Duodenal mucosa (tissue), 2 donors: Measurements from ENCODE around the gene PHF20.
"Not testable (repeated sequence)": the region's sequence is repeated elsewhere in the genome, so short reads cannot be mapped to it uniquely, and the experiment has no call there.

Source experiments
- H3K27ac ChIP-seq: one replicate; pipeline ENCODE4 v1.7.0; 2013; ENCODE audit warnings: low read depth, low read length
- H3K27me3 ChIP-seq, 2 donors: one replicate each; pipeline ENCODE4 v1.7.0; 2013; ENCODE audit warnings: low read length in 2 of 2, control low read depth in 1 of 2; ENCODE audit not compliant: insufficient read depth in 2 of 2, control insufficient read depth in 1 of 2
- H3K36me3 ChIP-seq, 2 donors: one replicate each; pipeline ENCODE4 v1.7.0; 2013; ENCODE audit warnings: low read length in 2 of 2, control low read depth in 1 of 2; ENCODE audit not compliant: insufficient read depth in 2 of 2, control insufficient read depth in 1 of 2
- H3K4me1 ChIP-seq, 2 donors: one replicate each; pipeline ENCODE4 v1.7.0; 2013; ENCODE audit warnings: low read length in 2 of 2, control low read depth in 1 of 2; ENCODE audit not compliant: insufficient read depth in 2 of 2, control insufficient read depth in 1 of 2
- H3K4me3 ChIP-seq, 2 donors: one replicate each; pipeline ENCODE4 v1.7.0; 2013; ENCODE audit warnings: low read length in 2 of 2, low read depth in 1 of 2
- H3K9ac ChIP-seq, 2 donors: one replicate each; pipeline ENCODE4 v1.7.0; 2013; ENCODE audit warnings: low read length in 2 of 2, low read depth in 1 of 2
- H3K9me3 ChIP-seq, 2 donors: one replicate each; pipeline ENCODE4 v1.7.0; 2013; ENCODE audit warnings: low read length in 2 of 2, control low read depth in 1 of 2; ENCODE audit not compliant: control insufficient read depth in 1 of 2

The PHF20 gene

GRCh38 chr20:35895516-35895915 lies 123.7 kb downstream of the PHF20 start:
- H3K4me1 ChIP-seq, H3K9ac ChIP-seq, H3K27me3 ChIP-seq, H3K27ac ChIP-seq, H3K9me3 ChIP-seq, H3K4me3 ChIP-seq: not testable (repeated sequence)
- H3K36me3 ChIP-seq: peaks cover 0 to 10% of the 10 kb centered on the region in 2 donors

- no peak overlapping the region for H3K4me3 ChIP-seq
- H3K36me3 ChIP-seq: peaks cover 0 to 12% of the 10 kb centered on the region in 2 donors
- H3K27ac ChIP-seq: no peak overlapping the region
- no peak overlapping the region for H3K9ac ChIP-seq
- H3K4me1 ChIP-seq: peaks cover 0 to 2% of the 10 kb centered on the region in 2 donors
- H3K27me3 ChIP-seq: no peaks in the 10 kb centered on the region
- H3K9me3 ChIP-seq: no peaks in the 10 kb centered on the region
Measured at GRCh38 chr20:35899064-35899463, 127.2 kb downstream of the PHF20 start.

GRCh38 chr20:35901230-35901629 lies 129.4 kb downstream of the PHF20 start:
- not testable (repeated sequence) for H3K9me3 ChIP-seq, H3K4me3 ChIP-seq, H3K27me3 ChIP-seq, H3K27ac ChIP-seq, H3K4me1 ChIP-seq, H3K9ac ChIP-seq
- peaks cover 0 to 17% of the 10 kb centered on the region in 2 donors for H3K36me3 ChIP-seq

DNA sequence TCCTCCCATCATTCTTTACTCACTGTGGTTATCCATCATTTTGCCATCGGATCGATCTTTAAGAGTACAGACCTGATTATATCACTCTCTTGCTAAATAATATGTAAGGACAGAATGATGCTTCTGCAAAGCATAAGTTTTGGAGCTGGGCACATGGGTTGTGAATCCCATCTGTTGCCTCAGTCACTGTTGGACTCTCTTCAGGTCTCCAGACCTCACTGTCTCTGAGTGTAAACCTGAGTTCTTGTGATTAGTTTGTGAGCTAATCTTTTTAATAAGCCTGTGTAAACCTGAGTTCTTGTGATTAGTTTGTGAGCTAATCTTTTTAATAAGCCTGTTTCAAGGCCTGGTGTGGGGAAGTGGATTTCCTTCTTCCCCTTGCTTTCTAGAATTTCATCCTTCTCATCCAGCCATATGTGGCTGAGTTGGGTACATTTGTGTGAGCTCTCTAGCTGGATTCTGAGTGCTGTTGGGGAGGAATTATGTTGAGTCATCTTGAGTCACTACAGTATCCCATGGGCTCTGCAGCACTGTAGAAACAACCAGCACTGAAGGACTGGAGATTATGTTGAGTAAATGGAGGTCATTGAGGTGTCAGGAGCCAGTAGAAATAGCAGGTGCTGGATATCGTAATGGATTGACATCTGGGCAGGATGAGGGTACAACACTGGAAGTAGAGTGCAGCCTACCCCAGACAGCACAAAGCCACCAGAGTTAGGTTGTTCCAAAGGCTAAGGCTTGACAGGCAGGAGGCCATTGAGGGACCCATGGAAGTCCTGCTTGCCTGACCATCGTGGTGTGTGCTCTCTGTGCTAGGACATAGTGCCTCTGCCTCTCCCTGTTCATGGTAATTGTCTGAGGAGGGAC lies 130.1 kb downstream of the PHF20 start:
- Histone ChIP-seq H3K36me3 (peaks cover 0 to 19% of the 10 kb centered on the region in 2 donors), H3K4me3 (no peak overlapping the region), H3K27me3 (no peaks in the 10 kb centered on the region), H3K9me3 (no peaks in the 10 kb centered on the region), H3K27ac (no peak overlapping the region), H3K9ac (no peak overlapping the region), H3K4me1 (peaks cover 0 to 2% of the 10 kb centered on the region in 2 donors)

DNA sequence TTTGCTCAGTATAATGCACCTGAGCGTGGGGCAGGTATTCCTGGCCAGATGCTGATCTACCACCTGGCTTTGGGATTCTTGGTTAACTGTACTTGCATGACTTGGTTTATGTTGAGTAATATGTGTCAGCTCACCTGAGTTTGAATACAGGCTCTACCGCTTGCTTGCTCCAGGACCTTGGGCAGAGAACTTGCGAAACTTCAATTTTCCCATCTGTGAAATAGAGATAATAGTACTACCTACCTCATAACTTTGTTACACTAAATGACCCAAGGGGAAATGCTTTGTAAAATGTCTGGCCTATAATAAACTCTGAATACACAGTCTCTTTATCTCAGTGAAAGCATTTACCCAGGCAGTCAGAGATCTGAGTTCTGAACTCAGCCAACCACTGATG lies 130.7 kb downstream of the PHF20 start:
- Histone ChIP-seq H3K27ac (no peak overlapping the region), H3K27me3 (no peaks in the 10 kb centered on the region), H3K9ac (no peak overlapping the region), H3K9me3 (no peaks in the 10 kb centered on the region), H3K4me3 (no peak overlapping the region), H3K4me1 (peaks cover 0 to 2% of the 10 kb centered on the region in 2 donors), H3K36me3 (peaks cover 0 to 25% of the 10 kb centered on the region in 2 donors)

- Histone ChIP-seq H3K27me3 (no peaks in the 10 kb centered on the region), H3K9me3 (no peaks in the 10 kb centered on the region), H3K36me3 (peaks cover 0 to 32% of the 10 kb centered on the region in 2 donors), H3K9ac (no peak overlapping the region), H3K27ac (no peak overlapping the region), H3K4me1 (peaks cover 0 to 2% of the 10 kb centered on the region in 2 donors), H3K4me3 (no peak overlapping the region)
Measured at GRCh38 chr20:35903843-35904242, 132.0 kb downstream of the PHF20 start.

- H3K9me3 ChIP-seq: no peaks in the 10 kb centered on the region
- H3K4me1 ChIP-seq: peaks cover 0 to 2% of the 10 kb centered on the region in 2 donors
- no peak overlapping the region for H3K4me3 ChIP-seq
- no peaks in the 10 kb centered on the region for H3K27me3 ChIP-seq
- H3K36me3 ChIP-seq: peaks cover 0 to 24% of the 10 kb centered on the region in 2 donors
- no peak overlapping the region for H3K9ac ChIP-seq
- no peak overlapping the region for H3K27ac ChIP-seq
Measured at GRCh38 chr20:35904982-35905663, 133.3 kb downstream of the PHF20 start.

DNA sequence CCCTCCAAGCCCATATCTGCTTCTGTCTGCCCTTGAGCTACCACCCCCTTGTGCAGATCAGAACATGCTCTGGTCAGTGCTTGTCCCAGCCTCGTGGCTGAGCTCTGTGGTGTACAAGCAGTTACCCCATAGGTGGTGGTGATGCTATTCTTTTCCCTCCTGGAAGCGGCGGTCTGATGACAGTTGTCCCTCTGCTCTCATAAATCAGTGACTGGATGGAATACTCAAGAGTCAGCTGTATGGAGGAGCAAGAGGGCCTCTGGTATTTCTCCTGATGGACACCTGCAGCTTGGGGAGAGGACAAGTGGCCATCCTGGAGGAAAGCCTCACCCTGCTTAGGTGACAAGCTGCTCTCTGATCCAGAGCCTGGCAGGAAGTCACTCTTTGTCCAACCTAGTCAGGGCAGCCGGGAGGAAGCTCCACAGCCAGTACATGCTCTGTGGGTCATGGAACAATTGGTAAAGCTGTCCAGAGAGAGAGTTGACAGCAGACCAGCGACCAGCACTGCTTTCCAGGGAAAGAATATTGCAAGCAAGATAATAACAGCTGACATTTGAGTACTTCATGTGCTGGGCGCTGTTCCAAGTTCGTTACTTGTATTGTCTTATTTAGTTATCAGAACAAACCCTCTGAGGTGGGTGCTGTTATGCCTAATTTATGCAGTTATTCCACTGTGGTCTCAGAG lies 135.3 kb downstream of the PHF20 start:
- H3K27ac ChIP-seq: no peak overlapping the region

DNA sequence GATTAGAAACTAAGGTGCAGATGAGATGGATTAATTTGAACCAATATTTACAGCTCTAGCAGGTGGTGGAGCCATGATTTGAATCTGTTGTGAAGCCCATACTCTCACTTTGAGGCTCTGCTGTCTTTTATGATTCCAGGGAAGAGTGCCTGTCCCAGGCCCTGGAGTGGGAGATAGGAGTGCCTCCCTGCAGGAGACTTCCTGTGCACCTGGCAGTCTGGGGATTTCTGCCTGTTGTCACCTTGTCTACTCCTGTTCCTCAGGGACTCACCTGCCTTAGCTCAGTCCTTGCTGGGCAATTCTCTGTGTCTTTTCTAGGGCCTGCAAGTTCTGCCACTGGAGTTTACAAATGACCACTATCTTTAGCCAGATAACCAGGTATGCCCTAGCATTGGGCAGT lies 136.2 kb downstream of the PHF20 start:
- no peak overlapping the region for H3K4me3 ChIP-seq
- H3K27me3 ChIP-seq: no peaks in the 10 kb centered on the region
- H3K9ac ChIP-seq: no peak overlapping the region
- no peak overlapping the region for H3K27ac ChIP-seq
- no peaks in the 10 kb centered on the region for H3K9me3 ChIP-seq
- no peaks in the 10 kb centered on the region for H3K4me1 ChIP-seq
- peaks cover 0 to 32% of the 10 kb centered on the region in 2 donors for H3K36me3 ChIP-seq

More for the DNA sequence above, 135.3 kb downstream of the PHF20 start:
- H3K9me3 ChIP-seq: no peaks in the 10 kb centered on the region
- no peak overlapping the region for H3K4me3 ChIP-seq
- H3K9ac ChIP-seq: no peak overlapping the region
- peaks cover 0 to 27% of the 10 kb centered on the region in 2 donors for H3K36me3 ChIP-seq
- peaks cover 0 to 2% of the 10 kb centered on the region in 2 donors for H3K4me1 ChIP-seq
- no peaks in the 10 kb centered on the region for H3K27me3 ChIP-seq

GRCh38 chr20:35909176-35909575 lies 137.4 kb downstream of the PHF20 start:
- H3K9ac ChIP-seq: no peak overlapping the region
- no peak overlapping the region for H3K4me3 ChIP-seq
- H3K4me1 ChIP-seq: no peaks in the 10 kb centered on the region
- no peaks in the 10 kb centered on the region for H3K9me3 ChIP-seq
- H3K27ac ChIP-seq: no peak overlapping the region
- no peaks in the 10 kb centered on the region for H3K27me3 ChIP-seq
- peaks cover 9 to 39% of the 10 kb centered on the region in 2 donors for H3K36me3 ChIP-seq
